ENCODE results near the gene DTX3L.

- no peak for TF ChIP-seq CTCF (IDR thresholded peaks at IDR 0.05)
- TF ChIP-seq EP300 (IDR thresholded peaks at IDR 0.05) = no peak
Observed at GRCh38 chr3:122586098-122586497, 22.0 kb downstream of the DTX3L start.
